ENCODE data around the gene NUP153. TPM values are rescaled to one million over a fixed set of nuclear protein-coding genes. Genes with fewer than 3 reads are reported as not detected.
A peak's percentile ranks its signal among the peaks of the same experiment; 100 is the strongest.
"Not testable (repeated sequence)": the region's sequence is repeated elsewhere in the genome, so short reads cannot be mapped to it uniquely, and the experiment has no call there.

The NUP153 gene
- total and polyA plus RNA-seq, 2 donors from 2014 or later: 4.9 to 31.3 TPM

DNA sequence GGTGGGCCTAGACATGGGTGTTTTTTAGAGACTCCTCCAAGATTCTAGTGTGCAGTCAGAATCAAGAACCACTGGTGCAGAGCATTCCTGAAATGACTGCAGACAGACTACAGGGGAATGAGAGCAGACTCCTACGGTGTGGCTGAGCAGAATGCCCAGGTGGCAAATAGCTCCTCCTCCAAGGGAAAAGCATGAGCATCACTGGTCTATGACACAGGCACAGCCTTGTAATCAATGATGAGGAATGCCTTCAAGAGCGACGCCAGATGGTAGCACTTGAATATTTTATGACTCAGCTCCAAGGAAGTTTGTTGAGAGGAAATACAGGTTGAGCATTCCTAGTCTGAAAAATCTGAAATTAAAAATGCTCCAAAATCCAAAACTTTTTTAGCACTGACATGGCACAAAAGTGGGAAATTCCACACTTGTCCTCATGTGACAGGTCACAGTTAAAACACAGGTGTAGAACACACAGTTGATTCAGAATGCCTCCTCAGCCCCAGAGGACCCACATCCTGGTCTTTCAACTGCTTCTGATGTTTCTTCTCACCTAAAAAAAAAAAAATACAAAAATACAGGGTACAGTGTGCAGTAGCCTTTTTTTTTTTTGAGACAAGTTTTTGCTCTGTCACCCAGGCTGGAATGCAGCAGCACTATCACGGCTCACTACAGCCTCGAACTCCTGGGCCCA, 117.2 kb downstream of the NUP153 start:
- peak in 3 of 5 donors; percentile 32 to 74 (median 69) for DNase-seq
- Histone ChIP-seq H3K27me3 (ENCODE audit: control insufficient read depth, insufficient read depth, low read length) (no peaks in the 10 kb centered on the region), H3K4me3 (ENCODE audit: low read length in 3 of 3) (no peak overlapping the region), H3K36me3 (ENCODE audit: control insufficient read depth in 2 of 3, insufficient read depth in 3 of 3, low read length in 3 of 3) (no peaks in the 10 kb centered on the region), H3K27ac (ENCODE audit: low read depth in 2 of 2, low read length in 2 of 2) (no peak overlapping the region), H3K4me1 (ENCODE audit: control insufficient read depth in 2 of 3, insufficient read depth in 2 of 3, low read depth in 1 of 3, low read length in 3 of 3) (no peaks in the 10 kb centered on the region), H3K9me3 (ENCODE audit: control insufficient read depth in 2 of 3, insufficient read depth in 1 of 3, low read length in 3 of 3) (no peaks in the 10 kb centered on the region), H3K9ac (ENCODE audit: low read length in 3 of 3) (no peak overlapping the region)
- TF ChIP-seq, protein P1, sequence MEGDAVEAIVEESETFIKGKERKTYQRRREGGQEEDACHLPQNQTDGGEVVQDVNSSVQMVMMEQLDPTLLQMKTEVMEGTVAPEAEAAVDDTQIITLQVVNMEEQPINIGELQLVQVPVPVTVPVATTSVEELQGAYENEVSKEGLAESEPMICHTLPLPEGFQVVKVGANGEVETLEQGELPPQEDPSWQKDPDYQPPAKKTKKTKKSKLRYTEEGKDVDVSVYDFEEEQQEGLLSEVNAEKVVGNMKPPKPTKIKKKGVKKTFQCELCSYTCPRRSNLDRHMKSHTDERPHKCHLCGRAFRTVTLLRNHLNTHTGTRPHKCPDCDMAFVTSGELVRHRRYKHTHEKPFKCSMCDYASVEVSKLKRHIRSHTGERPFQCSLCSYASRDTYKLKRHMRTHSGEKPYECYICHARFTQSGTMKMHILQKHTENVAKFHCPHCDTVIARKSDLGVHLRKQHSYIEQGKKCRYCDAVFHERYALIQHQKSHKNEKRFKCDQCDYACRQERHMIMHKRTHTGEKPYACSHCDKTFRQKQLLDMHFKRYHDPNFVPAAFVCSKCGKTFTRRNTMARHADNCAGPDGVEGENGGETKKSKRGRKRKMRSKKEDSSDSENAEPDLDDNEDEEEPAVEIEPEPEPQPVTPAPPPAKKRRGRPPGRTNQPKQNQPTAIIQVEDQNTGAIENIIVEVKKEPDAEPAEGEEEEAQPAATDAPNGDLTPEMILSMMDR (IDR thresholded peaks at IDR 0.05; ENCODE audit: borderline replicate concordance, extremely low read depth, insufficient read depth): no peak
- intact Hi-C loops (cut with DNase I): loop anchor here (10.0 kb wide), 1 partner anchor 435 kb away; no protein-coding TSS in a partner anchor
- FAIRE-seq: no peak

DNA sequence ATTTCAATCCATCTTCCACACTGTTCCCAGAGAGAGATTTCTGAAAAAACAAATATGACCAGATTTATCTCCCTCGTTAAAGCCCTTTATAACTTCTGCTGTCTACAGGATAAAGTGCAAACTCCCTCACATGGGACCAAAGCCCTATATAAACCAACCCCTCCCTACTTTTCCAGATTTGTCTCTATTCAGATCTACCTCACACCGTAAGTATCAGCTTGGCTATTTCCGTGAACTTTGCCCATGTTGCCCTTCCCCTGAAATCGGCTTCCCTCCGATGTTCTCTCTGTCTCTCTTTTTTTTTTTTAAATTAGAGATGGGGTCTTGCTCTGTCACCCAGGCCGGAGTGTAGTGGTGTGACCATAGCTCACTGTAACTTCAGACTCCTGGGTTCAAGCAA, 118.7 kb downstream of the NUP153 start:
- Histone ChIP-seq H3K27ac (ENCODE audit: low read depth in 2 of 2, low read length in 2 of 2) (no peak overlapping the region), H3K9ac (ENCODE audit: low read length in 3 of 3) (no peak overlapping the region), H3K4me1 (ENCODE audit: control insufficient read depth in 2 of 3, insufficient read depth in 2 of 3, low read depth in 1 of 3, low read length in 3 of 3) (peaks cover 0 to 4% (median 0%) of the 10 kb centered on the region in 3 donors), H3K4me3 (ENCODE audit: low read length in 3 of 3) (no peak overlapping the region), H3K9me3 (ENCODE audit: control insufficient read depth in 2 of 3, insufficient read depth in 1 of 3, low read length in 3 of 3) (no peaks in the 10 kb centered on the region), H3K27me3 (ENCODE audit: control insufficient read depth, insufficient read depth, low read length) (no peaks in the 10 kb centered on the region), H3K36me3 (ENCODE audit: control insufficient read depth in 2 of 3, insufficient read depth in 3 of 3, low read length in 3 of 3) (no peaks in the 10 kb centered on the region)
- intact Hi-C loops (cut with DNase I): loop anchor here (10.0 kb wide), 1 partner anchor 433 kb away; no protein-coding TSS in a partner anchor
- no peak for FAIRE-seq
- DNase-seq: no peak
- TF ChIP-seq, protein P1 (IDR thresholded peaks at IDR 0.05; ENCODE audit: borderline replicate concordance, extremely low read depth, insufficient read depth): no peak

DNA sequence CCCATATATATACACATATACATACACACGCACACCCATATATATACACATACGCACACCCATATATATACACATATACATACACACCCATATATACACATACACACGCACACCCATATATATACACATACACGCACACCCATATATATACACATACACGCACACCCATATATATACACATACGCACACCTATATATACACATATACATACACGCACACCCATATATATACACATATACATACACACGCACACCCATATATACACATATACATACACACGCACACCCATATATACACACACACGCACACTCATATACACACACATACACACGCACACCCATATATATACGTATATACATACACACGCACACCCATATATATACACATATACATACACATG, 120.1 kb downstream of the NUP153 start:
- H3K4me3 ChIP-seq (ENCODE audit: low read length in 3 of 3); H3K9ac ChIP-seq (ENCODE audit: low read length in 3 of 3); H3K27ac ChIP-seq (ENCODE audit: low read depth in 2 of 2, low read length in 2 of 2); H3K27me3 ChIP-seq (ENCODE audit: control insufficient read depth, insufficient read depth, low read length); FAIRE-seq; H3K4me1 ChIP-seq (ENCODE audit: control insufficient read depth in 2 of 3, insufficient read depth in 2 of 3, low read depth in 1 of 3, low read length in 3 of 3); H3K9me3 ChIP-seq (ENCODE audit: control insufficient read depth in 2 of 3, insufficient read depth in 1 of 3, low read length in 3 of 3); H3K36me3 ChIP-seq (ENCODE audit: control insufficient read depth in 2 of 3, insufficient read depth in 3 of 3, low read length in 3 of 3); DNase-seq: not testable (repeated sequence)
- intact Hi-C loops (cut with DNase I): loop anchor here (10.0 kb wide), 1 partner anchor 432 kb away; no protein-coding TSS in a partner anchor

DNA sequence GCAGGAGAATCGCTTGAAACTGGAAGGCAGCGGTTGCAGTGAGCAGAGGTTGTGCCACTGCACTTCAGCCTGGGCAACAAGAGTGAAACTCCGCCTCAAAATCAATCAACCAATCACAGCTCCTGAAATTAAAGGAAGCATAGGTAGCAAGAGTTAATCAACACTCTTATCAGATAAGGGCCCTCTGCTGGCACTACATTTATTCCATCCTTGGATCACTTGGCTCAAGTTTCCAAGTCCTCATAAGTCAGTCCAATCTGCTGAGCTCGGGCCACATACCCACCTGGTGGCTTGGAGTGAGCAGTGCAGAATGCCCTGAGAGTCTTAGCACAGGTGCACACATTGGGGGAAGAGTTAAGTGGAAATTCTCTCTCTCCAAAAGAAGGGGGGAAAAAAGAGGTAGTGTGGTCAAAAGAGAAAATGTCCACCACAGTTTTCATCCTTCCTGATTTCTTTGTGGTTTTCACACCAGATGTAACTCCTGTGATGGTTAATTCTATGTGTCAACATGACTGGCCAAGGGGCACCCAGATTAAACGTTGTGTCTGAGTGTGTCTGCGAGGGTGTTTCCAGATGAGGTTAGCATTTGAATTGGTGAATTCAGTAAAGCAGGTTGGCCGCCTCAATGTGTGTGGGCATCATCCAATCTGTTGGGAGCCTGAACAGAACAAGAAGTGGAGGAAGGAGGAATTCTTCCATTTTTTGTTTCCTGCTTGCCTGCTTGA, 120.8 kb downstream of the NUP153 start:
- no peak for FAIRE-seq
- Histone ChIP-seq H3K27me3 (ENCODE audit: control insufficient read depth, insufficient read depth, low read length) (no peaks in the 10 kb centered on the region), H3K27ac (ENCODE audit: low read depth in 2 of 2, low read length in 2 of 2) (no peak overlapping the region), H3K9ac (ENCODE audit: low read length in 3 of 3) (no peak overlapping the region), H3K4me3 (ENCODE audit: low read length in 3 of 3) (no peak overlapping the region), H3K4me1 (ENCODE audit: control insufficient read depth in 2 of 3, insufficient read depth in 2 of 3, low read depth in 1 of 3, low read length in 3 of 3) (peaks cover 0 to 4% (median 0%) of the 10 kb centered on the region in 3 donors), H3K36me3 (ENCODE audit: control insufficient read depth in 2 of 3, insufficient read depth in 3 of 3, low read length in 3 of 3) (no peaks in the 10 kb centered on the region), H3K9me3 (ENCODE audit: control insufficient read depth in 2 of 3, insufficient read depth in 1 of 3, low read length in 3 of 3) (no peaks in the 10 kb centered on the region)
- intact Hi-C loops (cut with DNase I): loop anchor here (10.0 kb wide), 1 partner anchor 431 kb away; no protein-coding TSS in a partner anchor
- TF ChIP-seq, protein P1 (IDR thresholded peaks at IDR 0.05; ENCODE audit: borderline replicate concordance, extremely low read depth, insufficient read depth): no peak
- peak in 1 of 5 donors; percentile 18 for DNase-seq

Data from kidney (tissue), 14 donors.